HEK293T (cell line): Measurements from ENCODE around the gene TRIM17.

Experiments used
- BHLHE40 ChIP-seq: fragments of 450-650 bp; IDR thresholded peaks from 2 replicates; pipeline ENCODE4 v1.6.1; 2016; ENCODE audit warnings: mild to moderate bottlenecking, moderate library complexity, borderline replicate concordance
- FOXA1 ChIP-seq: fragments of 450-650 bp; IDR thresholded peaks from 2 replicates; pipeline ENCODE4 v1.6.1; 2016; ENCODE audit warnings: mild to moderate bottlenecking
- HDGF ChIP-seq: fragments of 450-650 bp; IDR thresholded peaks from 2 replicates; pipeline ENCODE4 v1.6.1; 2017; ENCODE audit warnings: antibody characterized with exemption, borderline replicate concordance
- L3MBTL2 ChIP-seq: fragments of 450-650 bp; conservative IDR thresholded peaks from 2 replicates; pipeline ENCODE4 v1.6.1; 2016; ENCODE audit warnings: mild to moderate bottlenecking
- SUZ12 ChIP-seq: fragments of 450-650 bp; IDR thresholded peaks from 2 replicates; pipeline ENCODE4 v1.6.1; 2016; ENCODE audit warnings: mild to moderate bottlenecking
- TARDBP ChIP-seq: fragments of 450-650 bp; IDR thresholded peaks from 2 replicates; pipeline ENCODE4 v1.6.1; 2016

- no peak for TF ChIP-seq BHLHE40
- no peak for TF ChIP-seq HDGF
- TF ChIP-seq L3MBTL2, result no peak
- TF ChIP-seq SUZ12, result no peak
- no peak for TF ChIP-seq FOXA1
- TF ChIP-seq TARDBP, result no peak
Measured at GRCh38 chr1:228364068-228364705, 52.5 kb downstream of the TRIM17 start.
